HG03025 (cell line): ENCODE results near the gene GGT1.
"Not testable (repeated sequence)": the region's sequence is repeated elsewhere in the genome, so short reads cannot be mapped to it uniquely, and the experiment has no call there.

ENCODE experiments used
- ATAC-seq: cut with Tn5 transposase; IDR thresholded peaks from one replicate; pipeline ENCODE4 v1.9.1; 2021; ENCODE audit warnings: mild to moderate bottlenecking, moderate library complexity; ENCODE audit not compliant: unreplicated experiment, low FRiP score

The GGT1 gene

GRCh38 chr22:24583221-24584165, 19.5 kb upstream of the GGT1 start:
- ATAC-seq, result no peak

GRCh38 chr22:24584166-24584790, 18.7 kb upstream of the GGT1 start:
- no peak for ATAC-seq

- ATAC-seq, result no peak
Observed at GRCh38 chr22:24584871-24585411, 18.1 kb upstream of the GGT1 start.

GRCh38 chr22:24585461-24585860, 17.5 kb upstream of the GGT1 start:
- ATAC-seq, result no peak

GRCh38 chr22:24585927-24586546, 17.0 kb upstream of the GGT1 start:
- ATAC-seq, result no peak

GRCh38 chr22:24587251-24587650, 15.7 kb upstream of the GGT1 start:
- no peak for ATAC-seq

GRCh38 chr22:24587948-24588347, 15.0 kb upstream of the GGT1 start:
- ATAC-seq, result no peak

- no peak for ATAC-seq
Observed at GRCh38 chr22:24588381-24588756, 14.6 kb upstream of the GGT1 start.

GRCh38 chr22:24588757-24589481, 14.1 kb upstream of the GGT1 start:
- no peak for ATAC-seq

- no peak for ATAC-seq
Observed at GRCh38 chr22:24589518-24590030, 13.4 kb upstream of the GGT1 start.

GRCh38 chr22:24590596-24591173, 12.3 kb upstream of the GGT1 start:
- no peak for ATAC-seq

GRCh38 chr22:24591286-24591830, 11.6 kb upstream of the GGT1 start:
- ATAC-seq, result no peak

- ATAC-seq, result no peak
Observed at GRCh38 chr22:24592058-24592850, 10.7 kb upstream of the GGT1 start.

GRCh38 chr22:24592851-24593558, 10.0 kb upstream of the GGT1 start, which contains the start of gene LRRC75B:
LRRC75B (minus strand) TSS chr22:24593073; CDS start chr22:24593039, 34 bp downstream.
- ATAC-seq, result no peak

- ATAC-seq, result not testable (repeated sequence)
Observed at GRCh38 chr22:24593559-24593835, 9.5 kb upstream of the GGT1 start.

- ATAC-seq, result no peak
Observed at GRCh38 chr22:24593836-24594568, 9.0 kb upstream of the GGT1 start.

GRCh38 chr22:24594569-24595120, 8.3 kb upstream of the GGT1 start:
- no peak for ATAC-seq
